NCI-H2227 (cell line): Measurements from ENCODE around the gene MDGA2.
"Not testable (repeated sequence)": the region's sequence is repeated elsewhere in the genome, so short reads cannot be mapped to it uniquely, and the experiment has no call there.

Experiments
- DNase-seq: peaks from one replicate; lab custom pipeline; 2025; ENCODE audit not compliant: unreplicated experiment; lab: John Stamatoyannopoulos, UW

Gene MDGA2

DNA sequence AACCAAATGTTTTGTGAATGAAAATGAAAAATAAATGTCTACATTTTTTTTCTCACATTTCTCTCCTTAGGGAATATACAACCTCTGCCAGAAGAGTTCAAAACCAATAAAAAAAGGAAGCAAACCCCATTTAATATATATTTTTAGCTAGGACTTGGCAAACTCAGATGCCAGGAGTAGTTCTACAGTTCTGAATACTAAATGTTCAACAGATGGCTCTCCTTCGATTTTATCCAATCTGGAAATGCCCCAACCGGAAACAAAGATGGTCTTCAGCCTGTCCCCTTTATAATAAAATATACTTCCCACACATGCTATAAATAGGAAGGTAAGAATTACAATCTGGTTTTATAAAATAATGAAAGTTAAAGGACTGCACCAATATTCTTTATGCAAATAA, 330.4 kb downstream of the MDGA2 start:
- no peak for DNase-seq

DNA sequence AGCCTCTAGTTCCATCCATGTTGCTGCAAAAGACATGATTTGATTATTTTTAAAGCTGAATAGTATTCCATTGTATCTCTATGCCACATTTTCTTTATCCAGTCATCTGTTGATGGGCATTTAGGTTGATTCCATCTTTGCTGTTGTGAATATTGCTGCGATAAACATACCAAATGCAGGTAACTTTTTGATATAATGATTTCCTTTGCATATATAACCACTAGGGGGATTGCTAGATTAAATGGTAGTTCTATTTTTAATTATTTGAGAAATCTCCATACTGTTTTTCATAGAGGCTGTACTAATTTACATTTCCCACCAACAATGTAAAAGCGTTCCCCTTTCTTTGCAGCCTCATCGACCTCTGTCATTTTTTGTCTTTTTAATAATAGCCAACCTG, 342.5 kb downstream of the MDGA2 start:
- DNase-seq, result no peak

DNA sequence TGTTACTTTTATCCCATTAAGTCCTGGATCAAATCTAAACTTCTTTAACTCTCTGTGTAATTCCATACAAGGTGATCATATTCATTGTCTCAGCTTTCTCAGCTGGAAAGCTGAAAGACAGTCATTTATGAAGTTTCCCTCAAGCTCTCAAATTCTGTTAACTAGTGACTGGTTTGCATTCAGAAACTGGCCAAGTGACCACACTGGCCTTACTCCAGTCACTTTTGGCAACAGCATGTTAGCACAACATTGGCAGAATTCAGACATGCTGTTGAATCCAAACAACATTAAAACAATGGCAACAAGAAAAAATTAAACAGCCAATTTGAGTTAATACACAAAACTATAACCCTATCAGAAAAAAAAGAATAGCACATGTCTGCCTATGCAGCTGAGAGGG, 343.3 kb downstream of the MDGA2 start:
- DNase-seq, result no peak

DNA sequence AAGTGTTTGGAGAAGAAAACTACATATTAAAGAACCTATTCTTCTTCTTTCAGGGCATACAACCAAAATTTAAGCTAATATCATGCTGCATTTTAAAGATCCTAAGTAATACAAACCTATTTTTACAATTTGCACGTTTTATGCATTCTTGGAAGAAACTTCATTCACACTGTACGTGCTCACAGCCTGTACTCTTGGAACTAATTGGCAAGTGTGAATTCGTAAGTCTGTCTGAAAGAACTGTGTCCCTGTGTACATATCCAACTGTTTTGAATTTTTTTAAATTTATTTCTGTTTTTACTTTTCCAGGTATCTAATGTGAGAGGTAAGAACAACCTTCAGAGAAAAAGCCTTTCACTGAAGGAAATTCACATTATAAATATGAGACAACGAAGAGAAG, 347.0 kb downstream of the MDGA2 start:
- DNase-seq, result no peak

DNA sequence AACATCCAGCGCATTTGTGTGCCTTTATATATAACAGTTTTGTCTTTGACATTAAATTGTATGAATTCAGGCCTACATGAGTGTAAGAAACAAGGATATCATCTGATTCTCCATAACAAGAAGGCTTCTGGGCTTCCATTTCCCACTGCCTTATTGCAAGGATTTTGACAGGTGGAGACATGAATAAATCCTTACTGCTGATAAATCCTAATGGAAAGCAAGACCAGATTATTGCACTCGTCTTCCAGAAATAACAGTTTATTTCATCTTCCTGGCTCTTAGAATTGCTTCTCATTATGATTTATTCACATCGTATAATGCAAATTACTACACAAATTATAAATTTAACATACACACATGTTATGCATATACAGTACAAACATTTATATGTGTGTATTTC, 348.1 kb downstream of the MDGA2 start:
- no peak for DNase-seq

DNA sequence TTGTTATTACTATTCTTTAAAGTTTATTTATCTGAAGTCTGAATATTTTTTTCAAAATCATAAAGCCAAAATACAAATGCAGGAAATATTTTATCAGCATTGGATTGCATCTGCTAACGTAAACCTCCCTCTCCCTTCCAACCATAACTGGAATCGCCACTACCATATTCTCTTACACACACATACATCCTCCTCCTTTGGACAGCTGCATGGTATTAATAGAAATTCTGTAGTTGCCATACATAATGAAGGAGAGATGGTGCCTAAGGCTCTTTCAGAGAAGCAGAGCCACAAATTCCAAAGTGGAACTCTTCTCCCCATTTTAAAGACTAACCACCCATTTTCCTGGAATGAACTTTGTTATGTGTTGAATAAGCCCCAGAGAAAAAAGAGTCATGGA, 352.7 kb downstream of the MDGA2 start:
- no peak for DNase-seq

DNA sequence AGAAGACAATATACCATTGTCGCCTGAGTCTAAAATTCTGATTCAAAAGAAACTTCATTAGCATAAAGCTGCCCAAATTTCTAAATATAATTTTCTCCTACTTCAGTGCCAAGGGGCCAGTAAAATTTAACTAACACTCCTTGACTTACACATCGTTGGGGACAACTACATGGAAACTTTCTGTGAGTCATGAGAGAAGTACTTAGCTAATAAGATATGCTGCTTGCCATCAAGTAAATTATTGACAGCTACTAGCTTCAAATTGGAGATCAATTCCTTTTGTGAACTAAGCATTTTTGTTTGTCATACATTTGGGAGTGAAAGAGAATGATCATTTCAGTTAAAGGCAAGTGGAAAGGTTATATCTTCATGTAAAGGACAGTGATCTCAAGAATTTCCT, 373.3 kb downstream of the MDGA2 start:
- no peak for DNase-seq

DNA sequence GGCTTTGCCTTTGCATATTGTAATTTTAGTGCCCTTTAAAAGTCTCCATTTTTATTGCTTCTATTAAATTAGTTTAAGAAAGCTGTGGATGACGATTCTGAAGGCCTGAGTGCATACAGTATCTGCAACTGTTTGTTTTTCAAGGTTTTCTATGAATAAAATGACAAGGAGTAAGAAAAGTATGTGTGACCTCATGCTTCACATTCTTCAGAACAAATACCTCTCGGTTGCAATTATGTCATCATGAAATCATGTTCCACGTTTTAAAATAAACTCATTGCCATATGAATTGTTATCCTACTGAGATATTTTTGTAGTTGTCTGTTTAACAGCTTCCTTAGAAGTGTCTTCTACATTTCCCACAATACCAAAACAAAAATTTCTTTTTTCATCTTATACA, 374.6 kb downstream of the MDGA2 start:
- DNase-seq, result no peak

DNA sequence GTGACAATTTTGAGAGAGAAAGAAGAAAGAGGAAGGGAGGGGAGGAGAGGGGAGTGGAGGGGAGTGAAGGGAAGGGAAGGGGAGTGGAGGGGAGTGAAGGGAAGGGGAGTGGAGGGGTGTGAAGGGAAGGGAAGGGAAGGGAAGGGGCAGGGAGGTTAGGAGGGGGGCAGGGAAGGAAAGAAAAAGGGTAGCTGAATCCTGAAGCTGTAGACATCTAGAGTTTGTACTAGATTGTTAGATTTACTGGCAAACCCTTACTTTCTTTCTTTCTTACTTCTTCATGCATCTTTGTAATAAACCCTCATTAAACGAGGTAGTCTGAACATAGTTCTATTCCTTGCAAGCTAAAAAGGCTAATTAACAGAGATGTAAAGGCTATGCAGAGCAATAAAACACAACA, 378.0 kb downstream of the MDGA2 start:
- DNase-seq, result no peak

DNA sequence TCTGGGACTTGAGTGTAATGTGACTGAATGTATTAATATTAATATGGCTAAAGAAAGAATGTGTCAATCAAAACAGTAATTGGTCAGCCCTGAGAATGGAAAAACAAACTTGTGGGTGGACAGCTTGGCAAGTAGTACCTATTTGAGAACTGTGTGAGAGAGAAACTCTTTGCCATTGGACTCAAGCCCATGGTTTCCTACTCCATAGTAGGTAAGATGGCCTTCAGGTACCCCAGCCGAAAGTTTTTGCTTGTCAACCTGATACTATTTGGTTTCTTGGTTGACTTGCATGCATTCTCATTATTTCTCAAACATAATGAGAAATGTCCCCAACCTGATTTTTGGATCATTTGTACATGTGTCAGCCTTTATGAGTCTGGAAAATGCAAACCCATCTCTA, 391.1 kb downstream of the MDGA2 start:
- no peak for DNase-seq

DNA sequence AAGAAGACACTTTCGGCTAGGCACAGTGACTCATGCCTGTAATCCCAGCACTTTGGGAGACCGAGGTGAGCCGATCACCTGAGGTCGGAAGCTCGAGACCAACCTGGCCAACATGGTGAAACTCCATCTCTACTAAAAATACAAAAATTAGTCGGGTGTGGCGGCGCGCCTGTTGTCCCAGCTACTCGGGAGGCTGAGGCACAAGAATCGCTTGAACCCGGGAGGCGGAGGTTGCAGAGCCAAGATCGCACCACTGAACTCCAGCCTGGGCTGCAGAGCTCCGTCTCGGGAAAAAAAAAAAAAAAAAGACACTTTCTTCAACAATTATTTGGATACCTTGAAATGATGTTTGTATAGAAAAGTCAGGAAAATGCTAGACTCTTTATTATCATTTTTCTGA, 393.6 kb downstream of the MDGA2 start:
- not testable (repeated sequence) for DNase-seq

DNA sequence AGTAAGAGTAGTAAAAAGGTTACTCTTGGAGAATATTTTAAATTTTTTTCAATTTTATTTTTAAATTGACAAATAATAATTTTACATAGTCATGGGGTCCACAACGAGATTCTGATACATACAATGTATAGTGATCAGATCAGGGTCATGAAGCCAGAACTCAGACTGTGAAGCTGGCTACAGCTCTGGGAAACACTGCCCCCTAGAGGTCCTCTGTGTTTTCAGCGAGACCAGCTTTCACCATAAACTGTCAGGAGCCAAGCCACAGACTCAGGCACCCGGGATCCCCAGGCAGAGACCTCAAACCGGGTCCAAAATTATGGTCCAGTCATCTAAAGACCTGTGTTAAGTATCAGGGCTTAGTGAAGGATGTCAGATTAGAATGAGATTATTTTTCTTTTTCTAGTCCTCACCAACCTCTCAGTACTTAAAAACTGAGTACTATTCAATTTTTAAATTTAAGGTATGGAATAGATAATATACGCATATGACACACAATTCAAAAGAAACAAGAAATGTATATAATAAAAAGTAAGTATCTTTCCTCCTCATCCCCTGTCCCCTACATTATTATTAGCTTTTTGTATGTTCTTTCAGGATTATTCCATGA, 397.1 kb downstream of the MDGA2 start:
- peak; percentile 20 for DNase-seq

DNA sequence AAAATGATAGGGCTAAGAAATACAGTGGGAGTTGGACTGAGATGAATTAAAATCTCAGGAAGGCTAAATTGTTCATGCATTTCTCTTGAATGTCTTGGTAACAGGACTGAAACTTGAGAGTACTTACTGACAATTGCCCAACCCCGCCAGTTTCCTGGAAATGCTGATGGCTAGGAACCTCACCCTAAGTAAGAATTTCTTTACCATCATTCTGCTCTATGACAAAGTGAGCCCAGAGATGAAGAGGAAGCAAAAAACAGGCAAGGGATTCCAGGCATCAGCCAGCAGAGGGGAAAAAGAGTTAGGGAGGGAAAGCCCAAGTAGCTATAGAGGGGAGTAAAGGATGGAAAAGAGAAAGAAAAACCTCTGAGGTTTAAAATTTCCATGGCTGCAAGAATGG, 397.7 kb downstream of the MDGA2 start:
- DNase-seq, result no peak

DNA sequence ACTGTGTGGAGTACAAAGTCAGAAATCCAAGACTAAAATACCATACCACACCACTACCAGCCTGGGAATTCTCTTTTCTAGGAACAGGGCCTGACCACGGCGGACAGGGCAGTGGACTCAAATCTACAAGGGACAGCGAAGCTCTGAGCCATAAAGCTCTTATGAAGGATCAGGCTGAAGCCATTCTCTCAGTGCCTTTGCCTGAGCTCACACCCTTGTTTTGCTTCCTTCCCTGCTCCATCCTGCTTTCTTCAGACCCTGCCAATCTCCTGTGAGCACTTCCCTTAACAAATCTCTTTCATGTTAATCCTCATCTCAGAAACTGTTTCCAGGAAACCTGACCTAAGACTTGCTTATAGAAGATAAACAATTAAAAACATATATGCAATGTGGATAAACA, 398.5 kb downstream of the MDGA2 start:
- DNase-seq, result no peak

DNA sequence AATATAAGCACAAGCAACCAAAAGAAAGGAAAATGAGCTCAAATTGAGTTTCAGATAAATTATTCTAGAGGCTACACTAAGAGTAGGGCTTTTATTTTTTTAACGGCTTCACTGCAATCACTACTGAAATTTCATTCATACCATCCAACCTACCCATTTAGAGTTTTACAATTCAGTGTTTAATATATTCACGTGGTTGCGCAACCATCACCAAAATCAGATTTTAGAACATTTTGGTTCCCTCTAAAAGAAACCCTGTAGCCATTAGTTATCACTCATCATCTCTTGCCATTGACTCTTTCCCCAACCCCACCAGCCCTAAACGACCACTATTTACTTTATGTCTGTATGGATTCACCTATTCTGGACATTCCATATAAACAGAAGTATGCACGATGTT, 401.5 kb downstream of the MDGA2 start:
- DNase-seq, result no peak

DNA sequence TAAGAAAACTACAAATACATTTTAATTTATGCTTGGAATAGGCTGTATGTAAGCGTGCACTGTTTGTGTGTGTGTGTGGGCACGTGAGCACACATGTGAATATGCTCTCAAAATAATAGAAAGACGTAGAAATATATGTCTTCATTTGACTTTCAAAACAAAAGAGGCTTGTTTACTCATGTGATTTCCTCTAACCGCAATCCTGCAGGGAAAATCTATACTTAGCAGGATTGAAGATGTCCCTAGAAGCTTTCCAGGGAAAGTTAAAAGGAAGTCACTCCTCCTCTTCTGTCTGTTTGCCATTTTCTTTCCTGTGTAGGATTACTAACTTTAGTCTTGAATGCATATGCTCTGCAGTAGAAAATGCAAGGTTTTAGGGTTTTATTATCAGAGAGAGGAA, 404.7 kb downstream of the MDGA2 start:
- no peak for DNase-seq

DNA sequence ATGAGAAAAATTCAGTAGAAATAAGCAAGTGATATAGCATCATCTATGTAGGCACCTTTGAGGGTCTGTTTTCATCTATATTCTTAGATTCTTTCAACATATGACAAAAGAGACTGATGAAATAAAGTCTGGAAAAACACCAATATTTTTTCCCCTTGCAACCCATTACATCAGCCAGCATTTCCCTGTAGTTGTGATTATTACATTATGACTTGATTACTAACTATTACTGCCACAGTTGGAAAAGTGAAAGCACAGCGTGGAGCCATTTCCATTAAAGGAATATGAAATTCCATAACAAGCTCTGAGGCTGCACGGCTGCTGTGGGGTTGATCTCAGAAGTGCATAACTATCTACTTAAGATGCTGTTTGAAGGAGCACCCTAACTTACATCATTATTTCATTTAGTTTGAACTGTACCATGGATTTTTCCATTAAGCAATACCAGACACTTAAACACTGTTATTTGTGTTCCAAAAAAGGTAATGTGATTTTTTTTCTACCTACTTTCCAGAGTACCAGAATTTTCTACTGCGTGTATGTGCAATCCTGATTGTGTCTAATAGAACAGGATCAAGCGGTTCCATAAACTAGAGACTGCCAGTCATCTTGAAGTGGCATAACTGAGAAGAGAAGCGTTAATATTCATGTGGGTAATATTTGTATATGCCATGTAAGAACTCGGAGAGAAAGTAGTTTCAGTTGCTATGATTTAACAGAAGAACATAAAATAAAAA, 405.5 kb downstream of the MDGA2 start:
- DNase-seq, result peak; percentile 11

DNA sequence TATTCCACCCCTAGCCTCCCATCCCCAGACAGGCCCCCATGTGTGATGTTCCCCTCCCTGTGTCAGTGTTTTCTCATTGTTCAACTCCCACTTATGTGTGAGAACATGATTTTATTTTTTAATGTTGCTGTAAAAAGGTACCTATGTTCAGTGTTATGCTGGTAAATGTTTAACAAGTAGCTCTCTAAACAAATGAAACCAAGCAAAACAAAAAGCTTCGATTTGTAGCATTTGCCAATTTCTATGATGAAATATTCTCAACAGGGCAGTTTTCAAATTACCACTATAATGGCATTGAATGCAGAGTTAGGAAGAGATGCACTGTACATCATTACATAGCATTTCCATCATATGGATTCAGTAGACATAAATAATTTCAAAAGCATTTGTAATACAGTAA, 410.6 kb downstream of the MDGA2 start:
- no peak for DNase-seq

DNA sequence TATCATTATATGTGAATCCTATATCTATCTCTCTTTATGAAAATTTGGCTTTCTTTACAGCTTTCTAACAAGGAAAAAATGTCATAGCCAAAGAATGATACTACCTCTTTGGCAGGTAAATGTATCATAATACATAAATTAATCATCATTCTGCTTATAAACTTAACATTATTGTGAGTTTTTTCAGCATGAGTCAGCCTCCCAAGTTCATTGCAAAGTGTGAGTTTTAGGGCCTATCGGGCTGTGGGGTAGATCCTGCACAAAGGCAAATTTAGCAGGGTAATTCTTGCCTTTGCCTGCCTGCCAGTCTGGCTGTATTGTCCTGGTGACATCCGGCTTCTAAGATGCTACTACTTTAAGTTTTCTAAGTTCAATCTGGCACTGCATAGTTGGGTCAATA, 412.6 kb downstream of the MDGA2 start:
- DNase-seq, result no peak

DNA sequence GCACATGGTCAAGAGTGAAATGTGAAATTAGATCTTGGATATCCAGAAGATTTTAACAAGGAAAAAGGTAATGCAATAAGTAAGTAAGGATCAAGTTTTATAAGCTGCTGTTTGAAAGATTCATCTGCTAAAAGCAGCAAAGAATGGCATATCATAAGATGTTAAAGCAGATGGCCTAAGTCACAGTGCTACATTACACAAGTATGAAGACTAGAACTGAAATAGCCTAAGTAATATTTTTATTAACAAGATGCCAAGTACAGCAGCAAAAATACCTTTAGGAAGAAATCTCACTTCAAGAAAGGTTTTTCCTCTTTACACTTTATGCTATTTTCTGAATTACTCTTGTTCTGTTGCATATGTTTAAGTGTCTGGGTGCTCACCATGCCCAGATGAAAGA, 414.1 kb downstream of the MDGA2 start:
- DNase-seq, result no peak

DNA sequence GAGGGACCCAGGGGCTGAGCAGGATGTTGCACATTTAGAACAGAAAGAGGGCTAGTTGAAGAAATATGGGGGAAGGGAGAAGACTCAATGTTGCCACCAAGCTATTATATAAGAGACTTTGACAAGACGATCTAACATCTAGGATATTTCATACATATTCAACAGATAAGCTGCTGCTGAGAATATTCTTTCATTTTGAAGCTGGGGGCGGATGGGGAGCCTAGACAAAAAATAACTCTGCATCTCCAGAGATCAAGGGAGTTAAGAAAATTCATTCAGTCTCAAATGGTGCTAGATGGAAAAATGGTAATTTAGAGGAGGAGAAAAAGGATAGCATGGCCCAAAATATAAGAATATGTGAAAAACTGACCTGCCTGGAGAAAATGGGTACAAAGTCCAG, 415.6 kb downstream of the MDGA2 start:
- no peak for DNase-seq

DNA sequence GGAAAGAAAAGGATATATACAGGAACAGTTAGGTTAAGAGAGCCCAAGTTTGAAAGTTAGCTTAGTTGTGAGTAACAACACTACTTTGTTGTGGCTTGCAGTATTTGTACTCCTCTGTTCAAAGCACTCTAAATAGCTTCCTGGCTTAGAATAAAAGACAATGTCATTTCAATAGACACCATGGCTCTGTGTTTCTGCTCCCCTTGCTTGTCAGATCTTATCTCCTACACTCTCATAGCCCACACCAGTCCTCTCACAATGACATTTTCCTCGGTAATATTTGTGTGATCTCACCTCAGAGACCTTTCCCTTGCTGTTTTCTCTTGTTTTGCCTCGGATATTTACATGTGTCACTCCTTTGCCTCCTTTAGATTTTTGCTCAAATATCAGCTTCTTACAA, 418.4 kb downstream of the MDGA2 start:
- DNase-seq, result no peak

DNA sequence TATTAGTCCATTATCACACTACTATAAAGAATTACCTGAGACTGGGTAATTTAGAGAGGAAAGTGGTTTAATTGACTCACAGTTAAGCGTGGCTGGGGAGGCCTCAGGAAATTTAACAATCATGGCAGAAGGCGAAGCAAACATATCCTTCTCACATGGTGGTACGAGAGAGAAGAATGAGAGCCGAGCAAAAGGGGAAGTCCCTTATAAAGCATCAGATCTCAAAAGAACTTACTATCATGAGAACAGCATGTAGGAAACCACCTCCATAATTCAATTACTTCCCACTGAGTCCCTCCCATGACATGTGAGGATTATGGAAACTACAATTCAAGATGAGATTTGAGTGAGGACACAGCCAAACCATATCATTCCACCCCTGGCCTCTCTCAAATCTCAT, 422.6 kb downstream of the MDGA2 start:
- DNase-seq, result no peak
